Endothelial cell of umbilical vein (primary cell): ENCODE results near the gene FYB1. TPM values are rescaled to one million over a fixed set of nuclear protein-coding genes. Genes with fewer than 3 reads are reported as not detected.

Experiments
- BruUV-seq: library from RNA; stranded (reverse); fragments of 400-500 nt; replicated peaks from 2 replicates; lab custom pipeline; 2021; lab: Mats Ljungman, UMichigan
- CTCF ChIA-PET: fragments of 300-600, 350-600 bp; sonication (Branson Sonifier 250); formaldehyde crosslinking; loops from one replicate; lab custom pipeline; 2021; ENCODE audit warnings: antibody characterized with exemption, inconsistent platforms; lab: Charles Lee
- POLR2A ChIA-PET: fragments of 300-600, 350-600 bp; sonication (Branson Sonifier 250); formaldehyde crosslinking; loops from one replicate; lab custom pipeline; 2021; ENCODE audit warnings: antibody characterized with exemption, inconsistent platforms; lab: Charles Lee
- DNase-seq: peaks from one replicate; pipeline ENCODE4 v3.0.0-alpha.2; 2011; ENCODE audit warnings: low read depth, low spot score
- FAIRE-seq: peaks from 2 replicates; lab custom pipeline; 2011; peaks lifted over from hg19 to GRCh38; lab: Jason Lieb, UNC
- H2AFZ ChIP-seq: 2 replicates; pipeline ENCODE4 v1.6.0; 2012; ENCODE audit warnings: low read depth, low read length, control low read depth, inconsistent platforms
- H3K27ac ChIP-seq: 2 replicates; pipeline ENCODE4 v1.5.1; 2011; ENCODE audit warnings: low read depth, mild to moderate bottlenecking, control low read depth, low read length, moderate library complexity; ENCODE audit not compliant: insufficient read depth
- H3K27me3 ChIP-seq, 2 experiments: 2 replicates each; pipeline versions ENCODE4 v1.6.0 to v1.6.1; 2011; ENCODE audit warnings: low read length in 2 of 2, mixed read lengths in 1 of 2; ENCODE audit not compliant: control insufficient read depth in 2 of 2, insufficient read depth in 2 of 2
- H3K36me3 ChIP-seq, 2 experiments: 2 replicates in 1 of 2; 3 replicates in 1 of 2; pipeline ENCODE4 v1.5.1; 2011; ENCODE audit warnings: low read length in 2 of 2, mild to moderate bottlenecking in 1 of 2, moderate library complexity in 1 of 2; ENCODE audit not compliant: control insufficient read depth in 2 of 2, insufficient read depth in 2 of 2; ENCODE audit errors: extremely low read depth in 1 of 2
- H3K4me1 ChIP-seq: 3 replicates; pipeline ENCODE4 v1.5.1; 2011; ENCODE audit warnings: mild to moderate bottlenecking, low read length; ENCODE audit not compliant: control insufficient read depth, insufficient read depth; ENCODE audit errors: extremely low read depth
- H3K4me2 ChIP-seq: 2 replicates; pipeline ENCODE4 v1.6.1; 2011; ENCODE audit warnings: low read length, control low read depth, mixed read lengths; ENCODE audit not compliant: insufficient read depth
- H3K4me3 ChIP-seq, 3 experiments: fragments of 200-600 bp in 1 of 3; sonication (generic), shearing (Covaris generic) in 1 of 3; replicated peaks in 1 of 3; 2 replicates each; pipeline ENCODE4 v1.5.1; 2011 to 2016; ENCODE audit warnings: control low read depth in 3 of 3, low read length in 3 of 3, mild to moderate bottlenecking in 2 of 3, inconsistent platforms in 1 of 3, low read depth in 1 of 3, moderate library complexity in 1 of 3; ENCODE audit not compliant: insufficient read depth in 1 of 3
- H3K79me2 ChIP-seq: 2 replicates; pipeline ENCODE4 v1.6.0; 2012; ENCODE audit warnings: low read length, inconsistent platforms; ENCODE audit not compliant: control insufficient read depth, insufficient read depth
- H3K9ac ChIP-seq: replicated peaks from 2 replicates; pipeline ENCODE3; 2011; ENCODE audit warnings: low read length, control low read depth; ENCODE audit not compliant: insufficient read depth; ENCODE audit errors: extremely low read depth
- H3K9me1 ChIP-seq: replicated peaks from 3 replicates; pipeline ENCODE4 v1.6.0; 2011; ENCODE audit warnings: mild to moderate bottlenecking, low read length; ENCODE audit not compliant: control insufficient read depth, insufficient read depth; ENCODE audit errors: extremely low read depth
- H3K9me3 ChIP-seq: replicated peaks from 2 replicates; pipeline ENCODE4 v1.5.1; 2012; ENCODE audit warnings: low read length, inconsistent platforms; ENCODE audit not compliant: control insufficient read depth, insufficient read depth
- H4K20me1 ChIP-seq: replicated peaks from 2 replicates; pipeline ENCODE3; 2011; ENCODE audit warnings: mild to moderate bottlenecking, low read length; ENCODE audit not compliant: control insufficient read depth, insufficient read depth; ENCODE audit errors: extremely low read depth
- EZH2 ChIP-seq: IDR thresholded peaks from 2 replicates; pipeline ENCODE4 v1.6.1; 2012; ENCODE audit warnings: borderline replicate concordance, low read depth, mild to moderate bottlenecking, moderate library complexity, low read length, inconsistent platforms; ENCODE audit not compliant: severe bottlenecking
- FOS ChIP-seq: IDR thresholded peaks from 2 replicates; pipeline ENCODE4 v1.6.1; 2011; ENCODE audit warnings: mild to moderate bottlenecking, low read length, moderate library complexity, borderline replicate concordance; ENCODE audit not compliant: insufficient read depth
- GATA2 ChIP-seq: IDR thresholded peaks from 2 replicates; pipeline ENCODE4 v1.7.0; 2011; ENCODE audit warnings: low read depth, mild to moderate bottlenecking, moderate library complexity, mixed read lengths, low read length; ENCODE audit not compliant: insufficient read length, insufficient read depth
- MYC ChIP-seq: IDR thresholded peaks from one replicate; pipeline ENCODE4 v1.6.1; 2011; ENCODE audit warnings: mild to moderate bottlenecking, low read depth, low read length
- POLR2A ChIP-seq: IDR thresholded peaks from 2 replicates; pipeline ENCODE4 v1.6.1; 2012; ENCODE audit warnings: low read depth, mild to moderate bottlenecking, control low read depth, low read length
- POLR2AphosphoS5 ChIP-seq: IDR thresholded peaks from 2 replicates; pipeline ENCODE4 v1.6.1; 2012; ENCODE audit warnings: low read depth, mild to moderate bottlenecking, control low read depth, low read length, moderate library complexity; ENCODE audit not compliant: insufficient read depth
- dilution Hi-C: fragments of 300-500 bp; cut with MboI; formaldehyde crosslinking; loops from one replicate; pipeline ENCODE4 v1.15.0; 2019; ENCODE audit warnings: low sequenced_read_pairs; ENCODE audit not compliant: extremely low pct_ligation_motif_present
- intact Hi-C: fragments of 100-400 bp; cut with micrococcal nuclease; formaldehyde crosslinking; loops from one replicate; pipeline ENCODE4 v1.10.0; 2022
- polyA plus RNA-seq, 4 experiments: library from polyadenylated mRNA; depleted of rRNA in 3 of 4; stranded (reverse) in 3 of 4; unstranded in 1 of 4; fragments of >200 nt; gene quantifications; 2 replicates each; pipeline versions ENCODE4 v1.2.1 to v1.2.3, GENCODE V29; 2011 to 2012; ENCODE audit warnings: missing spikeins in 1 of 4
- total RNA-seq: library from RNA; stranded (reverse); gene quantifications from 2 replicates; pipeline ENCODE4 v1.2.3, GENCODE V29; 2021
- TF ChIP-seq, protein P1 (sequence below), 2 donors: IDR thresholded peaks; 1 replicate in 1 of 2; 2 replicates in 1 of 2; pipeline ENCODE4 v1.5.1; 2011; ENCODE audit warnings: low read length in 2 of 2, mild to moderate bottlenecking in 2 of 2, moderate library complexity in 2 of 2, control low read depth in 1 of 2, inconsistent platforms in 1 of 2, low read depth in 1 of 2; ENCODE audit not compliant: insufficient read depth in 1 of 2; ENCODE audit errors: extremely low read depth in 1 of 2

The FYB1 gene
- total and polyA plus RNA-seq, 2 donors (not counting 3 experiments of a cell fraction or from before 2014, with no cell fraction given): 0.44 TPM; not detected in 1

GRCh38 chr5:39257554-39257953 is 38.2 kb upstream of the FYB1 start:
- TF ChIP-seq EZH2 (no peak), FOS (no peak), MYC (no peak), POLR2A (no peak), POLR2AphosphoS5 (no peak), GATA2 (no peak)
- TF ChIP-seq, protein P1, sequence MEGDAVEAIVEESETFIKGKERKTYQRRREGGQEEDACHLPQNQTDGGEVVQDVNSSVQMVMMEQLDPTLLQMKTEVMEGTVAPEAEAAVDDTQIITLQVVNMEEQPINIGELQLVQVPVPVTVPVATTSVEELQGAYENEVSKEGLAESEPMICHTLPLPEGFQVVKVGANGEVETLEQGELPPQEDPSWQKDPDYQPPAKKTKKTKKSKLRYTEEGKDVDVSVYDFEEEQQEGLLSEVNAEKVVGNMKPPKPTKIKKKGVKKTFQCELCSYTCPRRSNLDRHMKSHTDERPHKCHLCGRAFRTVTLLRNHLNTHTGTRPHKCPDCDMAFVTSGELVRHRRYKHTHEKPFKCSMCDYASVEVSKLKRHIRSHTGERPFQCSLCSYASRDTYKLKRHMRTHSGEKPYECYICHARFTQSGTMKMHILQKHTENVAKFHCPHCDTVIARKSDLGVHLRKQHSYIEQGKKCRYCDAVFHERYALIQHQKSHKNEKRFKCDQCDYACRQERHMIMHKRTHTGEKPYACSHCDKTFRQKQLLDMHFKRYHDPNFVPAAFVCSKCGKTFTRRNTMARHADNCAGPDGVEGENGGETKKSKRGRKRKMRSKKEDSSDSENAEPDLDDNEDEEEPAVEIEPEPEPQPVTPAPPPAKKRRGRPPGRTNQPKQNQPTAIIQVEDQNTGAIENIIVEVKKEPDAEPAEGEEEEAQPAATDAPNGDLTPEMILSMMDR (IDR thresholded peaks at IDR 0.05; ENCODE audit: extremely low read depth in 1 of 2, insufficient read depth in 1 of 2, low read depth in 1 of 2, low read length in 2 of 2): no peak
- H3K9me3 ChIP-seq: no peaks in the 10 kb centered on the region
- no peak overlapping the region for H2AFZ ChIP-seq
- POLR2A ChIA-PET: no interaction called here
- no peaks in the 10 kb centered on the region for H3K9me1 ChIP-seq
- intact Hi-C loops: no loop called here
- no peak overlapping the region for H3K27ac ChIP-seq
- H3K36me3 ChIP-seq: no peaks in the 10 kb centered on the region
- H3K4me3 ChIP-seq: no peak overlapping the region
- DNase-seq (no peak), FAIRE-seq (no peak)
- no peak overlapping the region for H3K9ac ChIP-seq
- peaks cover 0 to 2% of the 10 kb centered on the region in 2 experiments for H3K27me3 ChIP-seq
- H4K20me1 ChIP-seq: no peaks in the 10 kb centered on the region
- H3K79me2 ChIP-seq: no peaks in the 10 kb centered on the region
- CTCF ChIA-PET: interaction anchor here (0.5 to 1.8 kb wide), 5 partner anchors 18 to 110 kb away, joined by 3 to 6 read pairs (median 3); no protein-coding TSS in a partner anchor
- BruUV-seq: no TSS peak
- H3K4me1 ChIP-seq: no peaks in the 10 kb centered on the region
- dilution Hi-C loops: no loop called here
- no peak overlapping the region for H3K4me2 ChIP-seq
